Hematopoietic multipotent progenitor cell treated with erythropoietin and hydrocortisone succinate and interleukin-3 and kit ligand, for 4 days (in vitro differentiated cells): ENCODE results near the gene VAMP3.

Experiments used
- DNase-seq: peaks from one replicate; pipeline ENCODE4 v3.0.0-alpha.2; 2015

VAMP3 gene

GRCh38 chr1:7770997-7771822 lies at the start of gene VAMP3:
TSS of gene VAMP3 (plus strand) at chr1:7771296. CDS start at chr1:7771384, 88 bp downstream.
- peak; percentile 91 for DNase-seq

- no peak for DNase-seq
Observed at GRCh38 chr1:7721940-7722669, 49.0 kb upstream of the VAMP3 start.

GRCh38 chr1:7722670-7723012 lies 48.5 kb upstream of the VAMP3 start:
- DNase-seq: no peak

GRCh38 chr1:7726623-7727022 lies 44.5 kb upstream of the VAMP3 start:
- DNase-seq: peak; percentile 42

- no peak for DNase-seq
Observed at GRCh38 chr1:7727809-7728471, 43.2 kb upstream of the VAMP3 start.

GRCh38 chr1:7729761-7730160 lies 41.3 kb upstream of the VAMP3 start:
- DNase-seq: no peak

- DNase-seq: no peak
Observed at GRCh38 chr1:7732331-7732730, 38.8 kb upstream of the VAMP3 start.

GRCh38 chr1:7733276-7733675 lies 37.8 kb upstream of the VAMP3 start:
- peak; percentile 30 for DNase-seq

GRCh38 chr1:7738044-7738443 lies 33.1 kb upstream of the VAMP3 start:
- no peak for DNase-seq

GRCh38 chr1:7743346-7743745 lies 27.8 kb upstream of the VAMP3 start:
- DNase-seq: no peak

GRCh38 chr1:7744882-7745281 lies 26.2 kb upstream of the VAMP3 start:
- DNase-seq: no peak

GRCh38 chr1:7745783-7746182 lies 25.3 kb upstream of the VAMP3 start:
- DNase-seq: no peak

- no peak for DNase-seq
Observed at GRCh38 chr1:7747605-7748004, 23.5 kb upstream of the VAMP3 start.

GRCh38 chr1:7749126-7749525 lies 22.0 kb upstream of the VAMP3 start:
- no peak for DNase-seq

GRCh38 chr1:7751174-7751573 lies 19.9 kb upstream of the VAMP3 start:
- DNase-seq: no peak

GRCh38 chr1:7752512-7753417 lies 18.3 kb upstream of the VAMP3 start:
- DNase-seq: peak; percentile 84

- DNase-seq: peak; percentile 23
Observed at GRCh38 chr1:7753641-7754040, 17.5 kb upstream of the VAMP3 start.

- DNase-seq: no peak
Observed at GRCh38 chr1:7754234-7754633, 16.9 kb upstream of the VAMP3 start.

GRCh38 chr1:7755448-7755847 lies 15.6 kb upstream of the VAMP3 start:
- DNase-seq: peak; percentile 79

- DNase-seq: no peak
Observed at GRCh38 chr1:7760245-7760644, 10.9 kb upstream of the VAMP3 start.

GRCh38 chr1:7761103-7761502 lies 10.0 kb upstream of the VAMP3 start:
- DNase-seq: no peak

- DNase-seq: no peak
Observed at GRCh38 chr1:7767176-7767575, 3.9 kb upstream of the VAMP3 start.

GRCh38 chr1:7768583-7768982 lies 2.5 kb upstream of the VAMP3 start:
- DNase-seq: peak; percentile 35
